IPS DF 4.7 (cell line): ENCODE data around the gene C11orf65.

Experiments
- DNase-seq: peaks from one replicate; pipeline ENCODE4 v3.0.0-alpha.2; 2013; ENCODE audit warnings: low spot score; ENCODE audit errors: extremely low read depth

The C11orf65 gene

GRCh38 chr11:108467091-108467823 lies at the start of gene C11orf65:
Gene C11orf65, minus strand, starts transcription at chr11:108467529. Its CDS starts 5,970 bp downstream, at chr11:108461559.
- peak; percentile 79 for DNase-seq

DNA sequence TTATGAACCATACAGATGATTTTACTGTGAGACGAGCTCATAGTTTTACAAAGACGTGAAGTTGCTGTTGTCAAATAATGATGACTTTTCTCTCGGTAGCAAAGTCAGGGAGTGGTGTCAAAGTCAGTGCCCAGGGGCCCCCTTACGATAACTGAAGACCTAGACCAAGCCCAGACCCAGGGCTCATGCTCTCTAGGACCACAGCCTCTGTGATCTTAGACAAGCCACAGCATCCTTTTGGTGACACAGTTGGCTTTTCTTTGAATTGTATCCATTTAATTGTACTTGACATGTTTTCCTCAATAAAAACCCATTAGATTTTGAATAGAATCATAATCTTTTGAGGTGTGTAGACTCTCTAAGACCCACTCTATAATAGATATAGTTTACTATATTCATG lies 48.8 kb upstream of the C11orf65 start:
- DNase-seq = no peak

- no peak for DNase-seq
Observed at GRCh38 chr11:108512708-108513107, 45.4 kb upstream of the C11orf65 start.

DNA sequence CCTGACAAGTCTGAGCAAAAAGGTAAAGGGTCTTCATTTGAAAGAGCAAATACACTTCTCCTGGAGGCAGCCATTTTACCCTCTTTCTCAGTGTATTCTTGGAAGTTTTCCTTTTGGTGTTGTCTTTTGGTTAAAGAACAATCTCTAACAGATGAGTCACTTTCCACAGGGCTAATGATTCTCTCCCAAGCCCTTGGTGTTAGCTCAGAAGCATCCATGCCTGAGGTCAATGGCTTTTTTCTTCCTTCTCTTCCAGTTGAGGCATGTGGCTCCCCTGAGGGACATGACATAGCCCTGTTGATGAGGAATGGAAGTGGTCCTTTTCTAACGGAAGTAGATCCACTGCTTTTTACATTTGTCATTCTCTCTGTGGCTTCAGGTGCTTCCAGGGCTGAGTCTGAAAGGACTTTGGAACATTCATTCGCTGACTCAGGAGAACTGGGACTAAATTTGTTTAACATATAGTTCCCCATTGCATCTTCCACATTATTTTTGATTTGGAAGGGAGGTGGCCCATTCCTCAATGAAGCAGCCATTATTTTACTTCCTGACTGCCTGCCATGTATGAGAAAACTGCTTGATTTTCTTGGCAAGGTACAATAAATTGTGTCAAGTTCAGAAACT lies 44.6 kb upstream of the C11orf65 start:
- no peak for DNase-seq

- DNase-seq = no peak
Observed at GRCh38 chr11:108508653-108509593, 41.6 kb upstream of the C11orf65 start.

GRCh38 chr11:108501396-108501795 lies 34.1 kb upstream of the C11orf65 start:
- DNase-seq = no peak

GRCh38 chr11:108500721-108501120 lies 33.4 kb upstream of the C11orf65 start:
- no peak for DNase-seq

- DNase-seq = no peak
Observed at GRCh38 chr11:108500169-108500568, 32.8 kb upstream of the C11orf65 start.

- no peak for DNase-seq
Observed at GRCh38 chr11:108498816-108499408, 31.6 kb upstream of the C11orf65 start.

DNA sequence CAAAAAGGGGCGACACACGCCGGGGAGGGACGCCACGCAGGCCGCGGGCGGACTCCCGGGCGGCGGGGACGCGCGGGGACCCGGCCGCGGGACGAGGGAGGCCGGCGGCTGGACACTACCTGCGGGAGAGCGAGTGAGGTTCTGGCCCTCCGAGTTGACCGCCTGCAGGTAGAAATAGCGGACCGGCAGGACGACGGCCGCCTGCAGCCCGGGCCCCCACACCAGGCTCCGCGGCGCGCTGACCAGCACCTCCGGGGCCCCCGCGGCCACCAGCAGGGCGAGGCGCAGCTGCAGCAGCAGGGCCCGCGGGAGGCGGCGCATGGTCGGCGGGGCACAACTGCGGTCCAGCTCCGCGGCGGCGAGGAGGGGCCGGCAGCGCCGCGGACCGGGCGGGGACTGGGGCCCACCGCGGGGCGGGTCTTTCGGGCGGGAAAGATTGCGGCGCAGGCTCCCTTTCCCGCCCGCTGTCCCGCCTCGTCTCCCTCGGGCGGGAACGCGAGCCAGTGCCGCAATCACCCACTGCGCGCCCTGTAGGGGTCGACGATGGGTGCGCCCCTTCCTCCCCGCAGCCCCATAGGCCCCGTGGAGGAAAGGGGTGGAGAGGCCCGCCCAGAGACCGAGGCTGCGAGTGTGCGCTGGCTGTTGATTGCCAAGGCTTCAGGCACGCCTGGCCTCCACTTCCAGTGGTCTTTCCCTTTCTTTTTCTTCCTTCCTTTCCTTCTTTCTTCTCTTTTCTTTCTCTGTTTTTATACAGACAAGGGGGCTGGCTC lies 30.9 kb upstream of the C11orf65 start, which contains the start of gene POGLUT3:
TSS of gene POGLUT3 (minus strand) at position 339 of the 770 bp plus-strand sequence. CDS start at position 321, 18 bp downstream.
- DNase-seq = no peak

- DNase-seq = peak; percentile 92
Observed at GRCh38 chr11:108497317-108498045, 30.2 kb upstream of the C11orf65 start.

GRCh38 chr11:108496643-108497256 lies 29.4 kb upstream of the C11orf65 start:
- no peak for DNase-seq

DNA sequence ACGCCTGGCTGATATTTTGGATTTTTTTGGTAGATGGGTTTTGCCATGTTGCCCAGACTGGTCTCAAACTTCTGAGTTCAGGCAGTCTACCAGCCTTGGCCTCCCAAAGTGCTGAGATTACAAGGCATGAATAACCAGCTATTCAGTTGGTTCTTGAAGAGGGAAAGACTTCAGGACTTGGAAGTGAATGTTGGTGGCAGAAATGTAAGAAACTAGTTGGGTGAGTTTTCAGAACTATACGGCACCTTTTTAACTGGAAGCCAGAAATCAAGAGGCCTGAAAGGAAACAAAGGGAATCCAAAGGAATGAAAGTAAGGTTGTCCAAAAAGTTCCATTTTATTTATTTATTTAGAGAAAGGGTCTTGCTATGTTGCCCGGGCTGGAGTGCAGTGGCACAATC lies 28.0 kb upstream of the C11orf65 start:
- DNase-seq = no peak

DNA sequence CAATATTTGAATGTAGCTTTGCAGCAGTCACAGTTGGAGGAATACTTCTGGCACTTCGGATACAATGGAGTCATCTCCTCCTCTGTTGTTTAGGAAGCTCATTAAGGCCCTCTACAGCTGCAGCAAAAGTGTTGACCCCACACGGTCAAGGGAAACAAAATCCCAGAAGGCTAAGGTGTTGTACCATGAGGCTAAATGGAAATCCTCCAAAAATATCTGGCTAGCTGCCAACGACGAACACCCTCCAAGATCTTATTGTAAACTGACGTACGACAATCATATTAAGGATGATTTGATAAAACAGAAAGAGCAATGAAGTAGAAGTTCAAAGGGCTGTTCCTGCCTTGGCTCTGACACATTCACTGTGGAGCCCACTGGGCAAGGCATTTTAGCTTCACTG lies 26.9 kb upstream of the C11orf65 start:
- no peak for DNase-seq

DNA sequence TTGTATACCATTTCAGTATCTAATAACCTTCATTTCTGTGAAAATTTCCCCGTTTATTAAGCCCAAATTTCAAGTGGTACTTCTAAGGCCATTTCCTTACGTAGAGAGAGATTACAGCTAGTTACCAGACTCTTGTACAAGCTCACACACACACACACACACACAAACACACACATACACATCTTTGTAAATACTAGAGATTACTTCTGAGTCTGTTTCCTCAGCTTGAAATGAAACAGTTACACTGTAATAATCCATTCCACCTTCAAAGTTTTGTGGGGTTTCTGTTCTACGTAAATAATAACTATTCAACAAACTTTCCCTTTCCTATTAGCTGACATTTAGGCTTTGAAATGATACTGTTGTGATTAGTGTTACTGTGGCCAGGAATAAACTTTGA lies 24.6 kb upstream of the C11orf65 start:
- no peak for DNase-seq

DNA sequence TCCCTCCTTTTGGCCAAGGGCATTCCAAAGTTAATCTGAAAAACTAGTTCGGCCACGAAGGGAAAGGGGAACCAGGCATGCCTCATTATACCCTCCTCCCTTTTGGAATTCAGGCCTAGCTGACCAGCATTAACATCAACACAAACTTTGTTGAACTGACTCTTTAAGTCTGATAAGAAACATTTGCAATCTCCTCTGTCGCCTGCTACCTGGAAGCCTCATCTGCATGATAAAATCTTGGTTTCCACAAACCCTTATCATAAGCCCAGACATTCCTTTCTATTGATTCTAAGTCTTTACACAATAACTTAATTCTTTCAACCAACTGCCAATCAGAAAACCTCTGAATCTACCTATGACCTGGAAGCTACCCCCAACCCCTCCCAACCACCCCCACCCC lies 19.5 kb upstream of the C11orf65 start:
- no peak for DNase-seq

DNA sequence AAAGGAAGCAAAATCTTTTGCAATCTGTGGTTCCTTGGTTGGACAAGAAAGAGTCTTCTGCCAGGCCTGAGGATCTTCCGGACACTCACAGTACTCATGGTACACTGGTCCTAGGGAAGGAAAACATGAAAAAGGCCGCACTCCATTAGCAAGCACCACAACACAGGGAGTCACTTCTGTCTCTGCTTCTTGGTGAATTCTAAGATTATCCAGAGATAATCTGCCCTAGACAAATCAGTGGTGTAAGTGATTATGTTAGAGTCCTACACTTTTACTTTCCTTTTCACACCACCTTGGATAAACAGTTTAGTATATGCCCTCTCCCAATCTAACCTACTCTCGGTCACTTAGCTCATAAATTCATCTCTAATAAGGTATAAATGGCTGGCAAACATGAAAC lies 19.0 kb upstream of the C11orf65 start:
- no peak for DNase-seq

- DNase-seq = no peak
Observed at GRCh38 chr11:108483163-108483562, 15.8 kb upstream of the C11orf65 start.

DNA sequence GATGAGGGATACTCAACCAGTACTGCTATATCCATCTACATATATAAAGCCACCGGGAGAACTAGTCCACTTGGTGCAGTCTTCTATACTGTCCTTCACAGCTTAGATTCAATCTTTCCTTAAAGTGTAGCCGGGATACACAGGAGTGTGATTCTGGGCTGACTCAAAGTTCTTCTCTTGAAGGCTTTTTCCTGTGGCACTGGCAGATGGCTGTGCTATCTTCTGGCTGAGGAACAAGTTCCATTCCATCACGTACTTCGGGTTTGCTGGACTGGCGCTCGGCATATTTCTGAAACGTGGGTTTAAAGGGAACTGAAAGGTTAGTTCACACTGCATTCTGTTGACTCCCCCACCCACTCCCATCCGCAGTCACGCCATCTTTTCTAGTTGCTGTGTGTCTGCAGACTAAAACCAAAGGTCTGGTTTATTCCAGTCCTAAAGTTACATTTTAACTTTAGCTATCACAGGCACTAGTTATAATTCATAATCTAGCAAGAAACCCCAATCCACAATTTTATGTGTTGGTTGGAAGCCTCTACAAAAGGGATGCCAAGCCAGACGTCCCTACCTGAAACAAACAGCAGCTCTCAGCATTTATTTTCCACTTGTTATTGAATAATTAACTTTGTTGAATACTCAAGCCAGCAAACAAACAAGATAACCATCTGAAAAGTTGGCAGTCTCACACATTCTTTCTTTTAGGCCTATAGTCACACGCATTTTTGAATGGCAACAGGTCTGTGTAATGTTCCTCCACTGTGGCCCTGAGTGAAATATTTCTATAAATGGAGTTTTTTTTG lies 7.5 kb upstream of the C11orf65 start:
- DNase-seq = no peak
